Measurements from ENCODE around the gene C10orf71.

DNA sequence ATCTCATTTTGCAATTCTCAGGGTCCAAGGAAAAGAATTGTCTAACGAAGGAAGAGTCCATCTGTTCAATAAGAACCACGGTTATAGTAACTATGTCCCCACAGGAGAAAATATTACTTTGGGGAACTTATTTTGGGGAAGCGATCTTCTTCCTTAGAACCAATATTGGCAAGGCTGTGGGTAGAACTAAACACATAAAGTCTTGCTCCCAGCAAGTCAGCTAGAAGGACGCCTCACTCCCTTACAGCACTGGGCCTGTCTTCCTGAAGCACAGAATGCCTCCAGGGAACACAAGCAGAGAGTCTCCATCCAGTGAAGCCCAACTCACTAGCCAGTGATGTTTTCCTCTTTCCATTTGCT is 30.2 kb downstream of the C10orf71 start:
- TF ChIP-seq POLR2AphosphoS5 (IDR thresholded peaks at IDR 0.05) (no peak), RAD21 (conservative IDR thresholded peaks at IDR 0.05) (no peak), EZH2 (IDR thresholded peaks at IDR 0.05; ENCODE audit: borderline replicate concordance, insufficient read depth, low read length, poor library complexity, severe bottlenecking) (no peak)
- TF ChIP-seq, protein P1, sequence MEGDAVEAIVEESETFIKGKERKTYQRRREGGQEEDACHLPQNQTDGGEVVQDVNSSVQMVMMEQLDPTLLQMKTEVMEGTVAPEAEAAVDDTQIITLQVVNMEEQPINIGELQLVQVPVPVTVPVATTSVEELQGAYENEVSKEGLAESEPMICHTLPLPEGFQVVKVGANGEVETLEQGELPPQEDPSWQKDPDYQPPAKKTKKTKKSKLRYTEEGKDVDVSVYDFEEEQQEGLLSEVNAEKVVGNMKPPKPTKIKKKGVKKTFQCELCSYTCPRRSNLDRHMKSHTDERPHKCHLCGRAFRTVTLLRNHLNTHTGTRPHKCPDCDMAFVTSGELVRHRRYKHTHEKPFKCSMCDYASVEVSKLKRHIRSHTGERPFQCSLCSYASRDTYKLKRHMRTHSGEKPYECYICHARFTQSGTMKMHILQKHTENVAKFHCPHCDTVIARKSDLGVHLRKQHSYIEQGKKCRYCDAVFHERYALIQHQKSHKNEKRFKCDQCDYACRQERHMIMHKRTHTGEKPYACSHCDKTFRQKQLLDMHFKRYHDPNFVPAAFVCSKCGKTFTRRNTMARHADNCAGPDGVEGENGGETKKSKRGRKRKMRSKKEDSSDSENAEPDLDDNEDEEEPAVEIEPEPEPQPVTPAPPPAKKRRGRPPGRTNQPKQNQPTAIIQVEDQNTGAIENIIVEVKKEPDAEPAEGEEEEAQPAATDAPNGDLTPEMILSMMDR (IDR thresholded peaks at IDR 0.05; ENCODE audit: poor library complexity, severe bottlenecking), result no peak
- TF ChIP-seq, protein P2, sequence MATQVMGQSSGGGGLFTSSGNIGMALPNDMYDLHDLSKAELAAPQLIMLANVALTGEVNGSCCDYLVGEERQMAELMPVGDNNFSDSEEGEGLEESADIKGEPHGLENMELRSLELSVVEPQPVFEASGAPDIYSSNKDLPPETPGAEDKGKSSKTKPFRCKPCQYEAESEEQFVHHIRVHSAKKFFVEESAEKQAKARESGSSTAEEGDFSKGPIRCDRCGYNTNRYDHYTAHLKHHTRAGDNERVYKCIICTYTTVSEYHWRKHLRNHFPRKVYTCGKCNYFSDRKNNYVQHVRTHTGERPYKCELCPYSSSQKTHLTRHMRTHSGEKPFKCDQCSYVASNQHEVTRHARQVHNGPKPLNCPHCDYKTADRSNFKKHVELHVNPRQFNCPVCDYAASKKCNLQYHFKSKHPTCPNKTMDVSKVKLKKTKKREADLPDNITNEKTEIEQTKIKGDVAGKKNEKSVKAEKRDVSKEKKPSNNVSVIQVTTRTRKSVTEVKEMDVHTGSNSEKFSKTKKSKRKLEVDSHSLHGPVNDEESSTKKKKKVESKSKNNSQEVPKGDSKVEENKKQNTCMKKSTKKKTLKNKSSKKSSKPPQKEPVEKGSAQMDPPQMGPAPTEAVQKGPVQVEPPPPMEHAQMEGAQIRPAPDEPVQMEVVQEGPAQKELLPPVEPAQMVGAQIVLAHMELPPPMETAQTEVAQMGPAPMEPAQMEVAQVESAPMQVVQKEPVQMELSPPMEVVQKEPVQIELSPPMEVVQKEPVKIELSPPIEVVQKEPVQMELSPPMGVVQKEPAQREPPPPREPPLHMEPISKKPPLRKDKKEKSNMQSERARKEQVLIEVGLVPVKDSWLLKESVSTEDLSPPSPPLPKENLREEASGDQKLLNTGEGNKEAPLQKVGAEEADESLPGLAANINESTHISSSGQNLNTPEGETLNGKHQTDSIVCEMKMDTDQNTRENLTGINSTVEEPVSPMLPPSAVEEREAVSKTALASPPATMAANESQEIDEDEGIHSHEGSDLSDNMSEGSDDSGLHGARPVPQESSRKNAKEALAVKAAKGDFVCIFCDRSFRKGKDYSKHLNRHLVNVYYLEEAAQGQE (IDR thresholded peaks at IDR 0.05; ENCODE audit: borderline replicate concordance), result no peak

Measured in neural cell (in vitro differentiated cells).